Thyroid gland (tissue), 4 donors: ENCODE data around the gene FAF2. TPM values are rescaled to one million over a fixed set of nuclear protein-coding genes. Genes with fewer than 3 reads are reported as not detected.
A peak's percentile ranks its signal among the peaks of the same experiment; 100 is the strongest.

Experiments used
- DNase-seq, 2 donors: peaks; one replicate each; pipeline ENCODE4 v3.0.0-alpha.2; 2019
- H3K27ac ChIP-seq, 3 donors: fragments of 200-600 bp; sonication (generic); 1 replicate in 2 of 3; 2 replicates in 1 of 3; pipeline ENCODE4 v1.5.1; 2016 to 2019; ENCODE audit warnings: mild to moderate bottlenecking in 1 of 3, moderate library complexity in 1 of 3
- H3K27me3 ChIP-seq: fragments of 200-600 bp; sonication (generic); one replicate; pipeline ENCODE4 v1.5.1; 2019
- H3K36me3 ChIP-seq, 2 donors: fragments of 200-600 bp; sonication (generic); one replicate each; pipeline ENCODE4 v1.5.1; 2016 to 2019
- H3K4me1 ChIP-seq, 2 donors: fragments of 200-600 bp; sonication (generic); one replicate each; pipeline ENCODE4 v1.5.1; 2017 to 2019
- H3K4me3 ChIP-seq, 3 donors: fragments of 200-600 bp; sonication (generic); replicated peaks in 1 of 3; 1 replicate in 2 of 3; 2 replicates in 1 of 3; pipeline ENCODE4 v1.5.1; 2016; ENCODE audit warnings: mild to moderate bottlenecking in 1 of 3
- H3K9me3 ChIP-seq: fragments of 200-600 bp; sonication (generic); one replicate; pipeline ENCODE4 v1.5.1; 2017
- POLR2A ChIP-seq, 2 donors: fragments of 450-650 bp; IDR thresholded peaks; one replicate each; pipeline ENCODE4 v1.6.1; 2017; ENCODE audit warnings: antibody characterized with exemption in 2 of 2, mild to moderate bottlenecking in 2 of 2, moderate library complexity in 1 of 2
- WGBS, 2 donors: methylation state at CpG; one replicate each; pipeline ENCODE4 v1.1.5; 2017; 5-methylcytosine and 5-hydroxymethylcytosine counted together
- intact Hi-C: fragments of 100-400 bp; cut with DNase I; formaldehyde crosslinking; loops from one replicate; pipeline ENCODE4 v1.15.1; 2023
- total RNA-seq, 4 donors: library from RNA; depleted of rRNA; stranded (reverse); fragments of >200 nt; gene quantifications; one replicate each; pipeline ENCODE4 v1.2.3, GENCODE V29; 2016
- TF ChIP-seq, protein P1 (sequence below), 6 experiments: fragments of 200-600 bp in 3 of 6; fragments of 450-650 bp in 3 of 6; sonication (generic) in 3 of 6; IDR thresholded peaks; one replicate each; pipeline ENCODE4 v1.5.1; 2016 to 2019; ENCODE audit warnings: antibody characterized with exemption in 6 of 6, mild to moderate bottlenecking in 2 of 6, inconsistent platforms in 1 of 6, moderate library complexity in 1 of 6

Gene FAF2
- total RNA-seq, 4 donors from 2014 or later: 33.6 to 186 (median 43.2) TPM

DNA sequence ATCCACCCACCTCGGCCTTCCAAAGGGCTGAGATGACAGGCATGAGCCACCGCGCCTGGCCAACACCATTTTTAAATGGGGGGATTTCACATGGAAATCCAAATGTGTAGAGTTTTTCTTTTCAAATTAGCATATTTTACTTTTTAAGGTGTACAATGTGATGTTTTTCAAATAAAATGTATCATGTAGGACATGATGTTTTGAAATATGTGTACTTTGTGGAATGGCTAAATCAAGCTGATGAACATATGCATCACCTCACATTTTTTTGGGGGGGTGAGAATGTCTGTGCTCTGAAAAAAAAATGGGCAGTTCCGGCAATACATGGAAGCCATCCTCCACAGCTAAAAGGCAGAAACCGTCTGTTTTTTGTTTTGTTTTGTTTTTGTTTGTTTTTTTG, 3.4 kb upstream of the FAF2 start:
- Histone ChIP-seq H3K4me3 (no peak overlapping the region), H3K27ac (no peak overlapping the region), H3K4me1 (peaks cover 10 to 24% of the 10 kb centered on the region in 2 donors), H3K9me3 (no peaks in the 10 kb centered on the region), H3K27me3 (no peaks in the 10 kb centered on the region), H3K36me3 (no peaks in the 10 kb centered on the region)
- no peak for TF ChIP-seq POLR2A (IDR thresholded peaks at IDR 0.05)
- TF ChIP-seq, protein P1, sequence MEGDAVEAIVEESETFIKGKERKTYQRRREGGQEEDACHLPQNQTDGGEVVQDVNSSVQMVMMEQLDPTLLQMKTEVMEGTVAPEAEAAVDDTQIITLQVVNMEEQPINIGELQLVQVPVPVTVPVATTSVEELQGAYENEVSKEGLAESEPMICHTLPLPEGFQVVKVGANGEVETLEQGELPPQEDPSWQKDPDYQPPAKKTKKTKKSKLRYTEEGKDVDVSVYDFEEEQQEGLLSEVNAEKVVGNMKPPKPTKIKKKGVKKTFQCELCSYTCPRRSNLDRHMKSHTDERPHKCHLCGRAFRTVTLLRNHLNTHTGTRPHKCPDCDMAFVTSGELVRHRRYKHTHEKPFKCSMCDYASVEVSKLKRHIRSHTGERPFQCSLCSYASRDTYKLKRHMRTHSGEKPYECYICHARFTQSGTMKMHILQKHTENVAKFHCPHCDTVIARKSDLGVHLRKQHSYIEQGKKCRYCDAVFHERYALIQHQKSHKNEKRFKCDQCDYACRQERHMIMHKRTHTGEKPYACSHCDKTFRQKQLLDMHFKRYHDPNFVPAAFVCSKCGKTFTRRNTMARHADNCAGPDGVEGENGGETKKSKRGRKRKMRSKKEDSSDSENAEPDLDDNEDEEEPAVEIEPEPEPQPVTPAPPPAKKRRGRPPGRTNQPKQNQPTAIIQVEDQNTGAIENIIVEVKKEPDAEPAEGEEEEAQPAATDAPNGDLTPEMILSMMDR (IDR thresholded peaks at IDR 0.05): no peak
- DNase-seq: no peak
- intact Hi-C loops: loop anchor here (5.0 to 10.0 kb wide), 3 partner anchors 32 to 200 kb away; partner anchors contain the start of genes CDHR2 and TSPAN17
- WGBS, 2 donors: 82 to 88% methylated on average over 5 of the region's 5 CpGs

DNA sequence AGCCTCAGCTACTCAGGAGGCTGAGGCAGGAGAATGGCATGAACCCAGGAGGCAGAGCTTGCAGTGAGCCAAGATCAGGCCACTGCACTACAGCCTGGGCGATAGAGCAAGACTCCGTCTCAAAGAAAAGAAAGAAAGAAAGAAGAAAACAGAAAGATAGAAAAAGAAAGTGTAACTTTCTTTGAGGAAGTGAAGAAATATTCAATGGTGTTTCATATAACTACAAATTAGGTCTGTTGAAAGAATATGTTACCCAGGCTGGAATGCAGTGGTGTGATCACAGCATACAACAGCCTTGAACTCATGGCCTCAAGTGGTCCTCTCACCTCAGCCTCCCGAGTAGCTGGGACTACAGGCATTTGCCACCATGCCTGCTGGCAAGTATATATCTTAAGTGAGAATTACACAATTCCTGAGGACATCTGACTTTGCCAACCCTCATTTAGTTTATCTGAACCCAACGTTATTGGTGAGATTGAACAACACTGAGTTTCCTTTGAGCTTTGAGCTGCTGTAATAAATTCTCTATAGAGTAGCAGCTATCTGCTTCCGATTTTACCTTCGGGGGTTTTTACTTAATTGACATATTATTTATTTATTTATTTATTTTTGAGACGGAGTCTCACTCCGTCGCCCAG, 2.0 kb upstream of the FAF2 start:
- no peak overlapping the region for H3K27ac ChIP-seq
- intact Hi-C loops: loop anchor here (5.0 to 10.0 kb wide), 3 partner anchors 34 to 199 kb away; partner anchors contain the start of genes CDHR2 and TSPAN17
- TF ChIP-seq POLR2A (IDR thresholded peaks at IDR 0.05): no peak
- TF ChIP-seq, protein P1 (IDR thresholded peaks at IDR 0.05): no peak
- H3K9me3 ChIP-seq: no peaks in the 10 kb centered on the region
- H3K4me1 ChIP-seq: peaks cover 13 to 26% of the 10 kb centered on the region in 2 donors
- no peaks in the 10 kb centered on the region for H3K27me3 ChIP-seq
- no peak for DNase-seq
- WGBS, 2 donors: 92 to 95% methylated on average over 9 of the region's 9 CpGs
- H3K4me3 ChIP-seq: no peak overlapping the region
- no peaks in the 10 kb centered on the region for H3K36me3 ChIP-seq

DNA sequence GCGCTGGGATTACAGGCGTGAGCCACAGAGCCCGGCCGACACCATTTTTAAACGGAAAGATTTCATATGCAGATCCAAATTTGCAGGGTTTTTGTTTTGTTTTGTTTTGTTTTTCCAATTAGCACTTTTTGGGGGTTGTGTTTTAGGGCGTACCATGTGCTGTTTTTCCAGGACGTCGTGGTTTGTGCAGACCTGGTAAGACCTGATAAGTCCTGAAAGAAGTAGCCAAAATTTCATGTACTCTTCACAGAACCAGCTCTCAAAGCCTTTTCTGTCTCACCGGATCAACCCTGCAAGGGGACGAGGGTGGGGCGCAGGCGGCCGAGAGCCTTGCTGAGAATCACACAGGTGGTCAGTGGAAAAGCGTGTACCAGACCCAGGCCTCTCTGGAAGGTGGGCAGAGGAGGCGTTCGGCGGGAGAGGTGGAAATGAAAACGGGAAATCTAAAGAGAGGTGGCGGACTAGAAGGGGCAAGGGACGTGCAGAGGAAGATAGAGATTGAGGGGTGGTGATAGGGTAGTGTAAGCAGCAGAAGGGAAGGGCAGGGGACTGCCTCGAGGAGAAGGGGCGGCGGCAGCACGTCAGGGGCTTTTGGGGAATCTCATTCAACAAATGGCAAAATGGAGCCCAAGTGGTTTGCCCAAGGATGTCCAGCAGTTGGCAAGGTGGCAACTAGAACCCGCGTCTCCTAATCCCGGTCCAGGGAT, 1.1 kb upstream of the FAF2 start:
- DNase-seq: peak; percentile 9 to 22
- WGBS, 2 donors: 16% methylated on average over 27 of the region's 27 CpGs

DNA sequence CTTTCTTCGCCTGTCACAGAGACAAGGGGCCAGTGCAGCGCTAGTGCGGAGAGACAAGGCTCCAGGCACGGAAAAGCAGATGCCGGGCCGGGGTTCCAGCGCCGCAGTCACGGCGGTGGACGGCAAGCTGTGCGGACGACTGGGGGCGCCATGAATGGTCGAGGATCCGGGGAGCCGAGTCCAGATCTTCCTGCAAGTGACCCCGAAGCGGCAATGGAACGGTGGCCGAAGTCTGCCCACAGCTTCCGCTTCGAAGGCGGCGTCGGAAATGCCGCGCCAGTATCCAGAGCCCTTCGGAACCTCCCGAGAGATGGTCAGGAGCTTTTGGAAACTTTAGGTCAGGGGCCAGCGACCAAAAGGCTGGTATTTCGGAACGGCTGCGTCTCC, 601 bp upstream of the FAF2 start:
- Histone ChIP-seq H3K4me3 (peak overlapping the region; percentile 19 to 81 (median 75)), H3K4me1 (peaks cover 13 to 21% of the 10 kb centered on the region in 2 donors), H3K27me3 (no peaks in the 10 kb centered on the region), H3K9me3 (no peaks in the 10 kb centered on the region), H3K27ac (peak overlapping the region; percentile 81 to 95 (median 85)), H3K36me3 (no peaks in the 10 kb centered on the region)
- no peak for TF ChIP-seq POLR2A (IDR thresholded peaks at IDR 0.05)
- TF ChIP-seq, protein P1 (IDR thresholded peaks at IDR 0.05): no peak
- WGBS, 2 donors: 0 to 1% methylated on average over 19 to 26 of the region's 34 CpGs
- intact Hi-C loops: loop anchor here (5.0 to 10.0 kb wide), 3 partner anchors 35 to 197 kb away; partner anchors contain the start of genes CDHR2 and TSPAN17
- no peak for DNase-seq

More for the DNA sequence above, 1.1 kb upstream of the FAF2 start:
- H3K27me3 ChIP-seq: no peaks in the 10 kb centered on the region
- peak overlapping the region; percentile 81 to 95 (median 85) for H3K27ac ChIP-seq
- intact Hi-C loops: loop anchor here (5.0 to 10.0 kb wide), 3 partner anchors 35 to 198 kb away; partner anchors contain the start of genes CDHR2 and TSPAN17
- no peaks in the 10 kb centered on the region for H3K9me3 ChIP-seq
- TF ChIP-seq, protein P1 (IDR thresholded peaks at IDR 0.05): no peak
- no peak for TF ChIP-seq POLR2A (IDR thresholded peaks at IDR 0.05)
- peaks cover 13 to 26% of the 10 kb centered on the region in 2 donors for H3K4me1 ChIP-seq
- H3K4me3 ChIP-seq: peak overlapping the region; percentile 19 to 81 (median 75)
- H3K36me3 ChIP-seq: no peaks in the 10 kb centered on the region
